Endodermal cell (in vitro differentiated cells): ENCODE measurements around the gene MAT2A. TPM values are rescaled to one million over a fixed set of nuclear protein-coding genes. Genes with fewer than 3 reads are reported as not detected.

Experiments used
- DNase-seq: peaks from one replicate; pipeline ENCODE4 v3.0.0-alpha.2; 2017
- H3K27ac ChIP-seq: 2 replicates; pipeline ENCODE4 v1.5.1; 2013; ENCODE audit warnings: mild to moderate bottlenecking, low read depth, low read length, moderate library complexity
- H3K27me3 ChIP-seq: 2 replicates; pipeline ENCODE4 v1.6.1; 2013; ENCODE audit warnings: mild to moderate bottlenecking, low read length, moderate library complexity; ENCODE audit not compliant: insufficient read depth, control insufficient read depth, poor library complexity, severe bottlenecking
- H3K36me3 ChIP-seq: 2 replicates; pipeline ENCODE4 v1.7.0; 2013; ENCODE audit warnings: mild to moderate bottlenecking, low read length, moderate library complexity; ENCODE audit not compliant: control insufficient read depth, insufficient read depth
- H3K4me1 ChIP-seq: one replicate; pipeline ENCODE4 v1.7.0; 2013; ENCODE audit warnings: low read length; ENCODE audit not compliant: control insufficient read depth, insufficient read depth
- H3K4me3 ChIP-seq: 2 replicates; pipeline ENCODE4 v1.5.1; 2013; ENCODE audit warnings: mild to moderate bottlenecking, low read length, moderate library complexity
- H3K9ac ChIP-seq: 2 replicates; pipeline ENCODE4 v1.6.1; 2013; ENCODE audit warnings: mild to moderate bottlenecking, low read length, moderate library complexity; ENCODE audit not compliant: poor library complexity, severe bottlenecking; ENCODE audit errors: extremely low read depth
- H3K9me3 ChIP-seq: 2 replicates; pipeline ENCODE4 v1.6.1; 2013; ENCODE audit warnings: mild to moderate bottlenecking, low read length, moderate library complexity; ENCODE audit not compliant: control insufficient read depth
- H3K27ac Mint-ChIP-seq: 2 replicates; pipeline ENCODE4 v1.8.0; 2020; ENCODE audit warnings: mixed read lengths
- H3K27me3 Mint-ChIP-seq: 2 replicates; pipeline ENCODE4 v1.8.0; 2021; ENCODE audit warnings: mild to moderate bottlenecking, mixed read lengths; ENCODE audit not compliant: insufficient read depth
- H3K36me3 Mint-ChIP-seq: 2 replicates; pipeline ENCODE4 v1.8.0; 2020; ENCODE audit warnings: low read depth, mixed read lengths
- H3K4me1 Mint-ChIP-seq: 2 replicates; pipeline ENCODE4 v1.8.0; 2020; ENCODE audit warnings: mixed read lengths
- H3K4me3 Mint-ChIP-seq: 2 replicates; pipeline ENCODE4 v1.8.0; 2020; ENCODE audit warnings: mild to moderate bottlenecking, moderate library complexity, mixed read lengths
- H3K9me3 Mint-ChIP-seq: 2 replicates; pipeline ENCODE4 v1.8.0; 2020; ENCODE audit warnings: mild to moderate bottlenecking, mixed read lengths
- CTCF ChIP-seq: fragments of 200-600 bp; sonication (generic); conservative IDR thresholded peaks from 2 replicates; pipeline ENCODE4 v1.5.0; 2021; ENCODE audit warnings: antibody characterized with exemption, mild to moderate bottlenecking
- WGBS, 2 experiments: methylation state at CpG; one replicate each; pipeline versions ENCODE4 v1.1.5 to v1.1.7; 2013; ENCODE audit warnings: missing lambda C conversion rate in 2 of 2, mixed read lengths in 1 of 2; ENCODE audit not compliant: insufficient coverage in 1 of 2, insufficient read length in 1 of 2; 5-methylcytosine and 5-hydroxymethylcytosine counted together
- total RNA-seq, 2 donors: library from RNA; stranded (reverse); fragmentation: NEBNext Ultra II Directional in 1 of 2; extraction: Animal tissue kit (Norgen Biotek cat#: 25700) in 1 of 2; gene quantifications; 2 replicates in 1 of 2; 3 replicates in 1 of 2; pipeline ENCODE4 v1.2.1, GENCODE V29; 2021

MAT2A gene
- total RNA-seq, 2 donors from 2014 or later, result 171 to 267 TPM

GRCh38 chr2:85588645-85589044 lies 49.7 kb downstream of the MAT2A start:
- no peak overlapping the region for H3K27ac ChIP-seq
- no peak overlapping the region for H3K9ac ChIP-seq
- no peak overlapping the region for H3K4me3 ChIP-seq
- no peaks in the 10 kb centered on the region for H3K9me3 Mint-ChIP-seq
- H3K36me3 Mint-ChIP-seq, result peaks cover 4% of the 10 kb centered on the region
- peaks cover under 1% of the 10 kb centered on the region for H3K27me3 Mint-ChIP-seq
- no peak overlapping the region for H3K27ac Mint-ChIP-seq
- WGBS, 2 experiments, result 87 to 100% methylated on average over 2 to 4 of the region's 4 CpGs
- no peak for DNase-seq
- peaks cover 12% of the 10 kb centered on the region for H3K36me3 ChIP-seq
- TF ChIP-seq CTCF, result no peak
- no peaks in the 10 kb centered on the region for H3K27me3 ChIP-seq
- no peaks in the 10 kb centered on the region for H3K9me3 ChIP-seq
- H3K4me1 Mint-ChIP-seq, result peaks cover 22% of the 10 kb centered on the region
- no peak overlapping the region for H3K4me3 Mint-ChIP-seq
- peaks cover 3% of the 10 kb centered on the region for H3K4me1 ChIP-seq

GRCh38 chr2:85589181-85589580 lies 50.2 kb downstream of the MAT2A start:
- Histone ChIP-seq H3K9ac (no peak overlapping the region), H3K27me3 (no peaks in the 10 kb centered on the region), H3K36me3 (peaks cover 7% of the 10 kb centered on the region), H3K9me3 (no peaks in the 10 kb centered on the region), H3K4me3 (no peak overlapping the region), H3K27ac (no peak overlapping the region), H3K4me1 (peaks cover 3% of the 10 kb centered on the region)
- no peak overlapping the region for H3K27ac Mint-ChIP-seq
- no peak for DNase-seq
- no peak for TF ChIP-seq CTCF
- no peak overlapping the region for H3K4me3 Mint-ChIP-seq
- no peaks in the 10 kb centered on the region for H3K9me3 Mint-ChIP-seq
- H3K4me1 Mint-ChIP-seq, result peaks cover 23% of the 10 kb centered on the region
- WGBS, 2 experiments, result 90 to 96% methylated on average over 3 to 4 of the region's 4 CpGs
- no peaks in the 10 kb centered on the region for H3K27me3 Mint-ChIP-seq
- no peaks in the 10 kb centered on the region for H3K36me3 Mint-ChIP-seq

- Mint-ChIP-seq H3K4me1 (peaks cover 25% of the 10 kb centered on the region), H3K4me3 (no peak overlapping the region), H3K9me3 (no peaks in the 10 kb centered on the region), H3K36me3 (no peaks in the 10 kb centered on the region), H3K27me3 (no peaks in the 10 kb centered on the region), H3K27ac (peak overlapping the region; percentile 89)
- peaks cover 3% of the 10 kb centered on the region for H3K4me1 ChIP-seq
- no peaks in the 10 kb centered on the region for H3K9me3 ChIP-seq
- peaks cover 7% of the 10 kb centered on the region for H3K36me3 ChIP-seq
- no peak for DNase-seq
- 73 to 76% methylated on average over 6 to 7 of the region's 7 CpGs for WGBS, 2 experiments
- H3K27ac ChIP-seq, result no peak overlapping the region
- no peak for TF ChIP-seq CTCF
- H3K4me3 ChIP-seq, result no peak overlapping the region
- H3K9ac ChIP-seq, result no peak overlapping the region
- no peaks in the 10 kb centered on the region for H3K27me3 ChIP-seq
Observed at GRCh38 chr2:85589982-85590791, 51.2 kb downstream of the MAT2A start.
